OCI-LY3 (cell line): ENCODE measurements around the gene MAP4K3.

Experiments
- EZH2phosphoT487 ChIP-seq: fragments of 200-600 bp; shearing (Covaris generic); IDR thresholded peaks from 2 replicates; pipeline ENCODE4 v1.6.1; 2018; ENCODE audit warnings: antibody characterized with exemption, mixed run types, low read depth
- TF ChIP-seq, protein P1 (sequence below): fragments of 200-600, 300-600 bp; sonication (generic); IDR thresholded peaks from 2 replicates; pipeline ENCODE4 v1.5.1; 2014; ENCODE audit warnings: antibody characterized with exemption, low read length, low read depth

DNA sequence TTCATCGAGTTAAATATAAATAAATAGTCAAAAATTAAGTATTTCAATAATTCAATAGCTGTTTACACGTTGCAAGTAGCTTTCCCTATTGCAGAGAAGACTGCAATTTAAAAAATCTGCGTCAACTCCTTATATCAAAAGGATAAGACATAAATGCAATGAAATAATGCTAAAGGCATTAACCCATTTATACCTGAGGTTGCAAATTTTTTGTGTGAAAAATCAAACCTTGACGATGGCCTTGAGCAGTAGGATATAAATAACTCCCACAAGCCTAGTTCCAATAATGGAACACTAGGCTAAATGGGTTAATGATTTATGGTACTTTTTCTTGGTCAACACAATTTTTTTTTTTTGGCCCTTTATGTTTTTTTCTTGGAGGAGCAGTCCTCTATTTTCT lies 116.9 kb downstream of the MAP4K3 start:
- TF ChIP-seq, protein P1, sequence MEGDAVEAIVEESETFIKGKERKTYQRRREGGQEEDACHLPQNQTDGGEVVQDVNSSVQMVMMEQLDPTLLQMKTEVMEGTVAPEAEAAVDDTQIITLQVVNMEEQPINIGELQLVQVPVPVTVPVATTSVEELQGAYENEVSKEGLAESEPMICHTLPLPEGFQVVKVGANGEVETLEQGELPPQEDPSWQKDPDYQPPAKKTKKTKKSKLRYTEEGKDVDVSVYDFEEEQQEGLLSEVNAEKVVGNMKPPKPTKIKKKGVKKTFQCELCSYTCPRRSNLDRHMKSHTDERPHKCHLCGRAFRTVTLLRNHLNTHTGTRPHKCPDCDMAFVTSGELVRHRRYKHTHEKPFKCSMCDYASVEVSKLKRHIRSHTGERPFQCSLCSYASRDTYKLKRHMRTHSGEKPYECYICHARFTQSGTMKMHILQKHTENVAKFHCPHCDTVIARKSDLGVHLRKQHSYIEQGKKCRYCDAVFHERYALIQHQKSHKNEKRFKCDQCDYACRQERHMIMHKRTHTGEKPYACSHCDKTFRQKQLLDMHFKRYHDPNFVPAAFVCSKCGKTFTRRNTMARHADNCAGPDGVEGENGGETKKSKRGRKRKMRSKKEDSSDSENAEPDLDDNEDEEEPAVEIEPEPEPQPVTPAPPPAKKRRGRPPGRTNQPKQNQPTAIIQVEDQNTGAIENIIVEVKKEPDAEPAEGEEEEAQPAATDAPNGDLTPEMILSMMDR: no peak
- no peak for TF ChIP-seq EZH2phosphoT487
